ENCODE data around the gene NUDT12.

DNA sequence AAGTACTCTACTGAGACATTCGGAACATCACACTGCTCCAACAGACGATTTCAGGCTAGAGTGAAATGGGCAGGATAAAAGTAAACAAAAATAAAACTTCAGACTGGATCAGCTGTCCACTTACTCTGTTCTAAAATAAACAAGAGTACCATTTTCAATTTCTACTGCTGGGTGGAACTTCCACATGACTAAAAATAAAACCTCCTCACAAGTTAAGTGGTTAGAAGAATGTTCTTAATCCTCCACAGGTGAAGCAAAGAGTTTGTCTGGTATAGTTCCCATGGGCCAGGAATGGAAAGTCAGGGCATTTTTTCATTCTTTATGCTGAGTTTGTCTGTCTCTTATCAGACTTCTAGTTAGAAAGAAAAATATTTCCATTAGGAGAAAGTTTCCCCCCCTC is 15.7 kb downstream of the NUDT12 start:
- TF ChIP-seq ZFP30 (CRISPR knock-in tag; IDR thresholded peaks at IDR 0.05): no peak
- no peak for TF ChIP-seq ISL1 (CRISPR knock-in tag; IDR thresholded peaks at IDR 0.05)
